ELR (cell line): ENCODE data around the gene IFNA21.
"Not testable (repeated sequence)": the region's sequence is repeated elsewhere in the genome, so short reads cannot be mapped to it uniquely, and the experiment has no call there.

Experiments used
- DNase-seq: peaks from one replicate; pipeline ENCODE4 v3.0.0-alpha.2; 2015; ENCODE audit warnings: low read depth

The IFNA21 gene

DNA sequence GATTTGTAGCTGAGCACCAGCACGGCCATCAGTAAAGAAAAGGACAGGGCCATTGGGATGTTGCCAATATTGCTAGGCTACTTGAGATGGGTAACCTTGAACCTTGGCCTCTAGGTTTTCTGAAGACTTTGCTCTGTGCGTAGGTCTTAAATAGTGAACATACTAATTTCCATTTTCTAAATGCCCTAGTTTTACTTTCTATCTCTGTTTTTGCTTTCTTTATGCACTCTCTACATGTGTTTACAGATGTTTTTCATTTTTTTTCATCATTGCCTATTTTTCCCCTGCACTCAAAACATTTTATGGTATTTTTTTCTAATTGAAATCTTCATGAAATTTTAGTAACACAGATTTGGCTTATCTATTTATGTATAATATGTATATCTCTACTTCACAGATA is at the start of gene IFNA21:
TSS of gene IFNA21 (minus strand) at position 101 of the 400 bp plus-strand sequence. CDS start at position 53, 48 bp downstream.
- not testable (repeated sequence) for DNase-seq

DNA sequence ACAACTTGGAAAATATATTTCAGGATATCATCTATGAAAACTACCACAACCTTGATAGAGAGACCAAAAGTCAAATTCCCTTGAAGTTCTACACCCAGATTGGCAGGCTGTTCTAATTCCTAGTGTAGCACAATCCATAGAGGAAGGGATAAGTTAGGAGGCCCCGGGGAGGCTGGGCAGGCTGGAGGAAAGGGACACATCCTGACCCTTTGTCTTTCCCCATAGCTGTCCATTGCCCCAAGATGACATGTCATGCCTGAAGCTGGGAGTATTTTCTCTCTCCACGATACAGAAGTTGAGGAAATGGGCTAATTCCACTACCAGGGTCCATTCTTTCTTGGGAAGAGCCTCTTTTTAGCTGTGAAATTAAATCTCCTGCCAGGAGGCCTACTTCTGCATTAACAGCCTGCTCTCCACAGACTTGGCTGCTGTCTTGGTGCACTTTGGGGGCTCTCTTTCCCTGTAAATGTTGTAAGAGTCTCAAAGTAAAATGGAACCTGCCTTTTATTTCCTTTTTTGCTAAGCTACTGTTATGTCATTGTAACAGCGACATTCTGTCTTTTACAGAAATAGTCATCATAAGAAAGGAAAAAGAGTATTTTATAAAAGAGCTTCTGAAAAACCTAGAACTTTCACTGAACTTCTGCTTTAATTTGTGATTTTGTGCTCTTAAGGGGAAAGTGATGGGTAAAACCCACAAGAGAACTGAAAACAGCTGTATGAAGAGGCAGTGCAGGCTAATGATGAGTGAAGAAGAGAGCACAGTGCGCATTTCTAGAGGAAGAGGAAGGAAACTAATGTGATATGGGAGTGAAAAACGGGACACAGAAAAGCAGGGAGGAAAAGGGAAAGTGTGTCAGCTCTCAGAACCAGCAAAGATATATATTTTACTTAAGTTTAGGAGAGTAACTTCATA is 47.2 kb upstream of the IFNA21 start:
- peak; percentile 20 for DNase-seq

DNA sequence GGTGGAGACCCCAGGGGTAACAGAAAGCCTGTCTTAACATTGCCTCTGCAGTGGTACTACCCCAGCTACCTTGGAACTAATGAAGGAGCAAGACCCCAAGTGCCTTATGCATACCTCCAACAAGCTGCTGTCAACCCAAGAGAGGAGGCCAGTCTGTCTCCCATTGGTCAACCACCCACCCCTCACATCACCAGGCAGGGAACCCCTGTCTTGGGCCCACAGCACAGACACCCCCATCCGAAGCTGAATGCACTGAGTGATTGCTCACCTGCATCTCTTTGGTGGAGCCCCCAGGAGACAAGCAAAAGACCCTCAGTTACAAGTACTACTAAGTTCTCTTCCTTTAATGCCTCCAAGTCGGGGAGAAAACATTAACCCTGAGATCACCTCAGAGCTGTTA is 45.7 kb upstream of the IFNA21 start:
- DNase-seq, result not testable (repeated sequence)

DNA sequence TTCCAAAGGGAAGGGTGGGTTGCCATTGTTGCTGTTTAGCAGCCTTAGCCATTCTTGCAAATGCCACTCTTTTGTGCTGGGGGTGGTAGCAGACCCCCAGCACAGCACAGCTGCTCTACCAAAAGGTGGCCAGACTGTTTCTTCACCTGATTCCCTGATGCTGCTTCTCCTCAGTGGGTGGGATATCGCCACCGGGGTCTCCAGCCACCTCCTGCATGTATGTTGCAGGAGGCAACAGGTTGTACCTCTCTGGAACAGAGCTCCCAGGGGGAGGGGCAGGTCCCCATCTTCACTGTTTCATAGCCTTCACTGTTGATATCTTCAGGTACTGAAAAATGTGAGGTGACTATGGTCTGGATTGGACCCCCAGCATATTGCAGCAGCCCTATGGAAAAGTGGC is 44.3 kb upstream of the IFNA21 start:
- not testable (repeated sequence) for DNase-seq

DNA sequence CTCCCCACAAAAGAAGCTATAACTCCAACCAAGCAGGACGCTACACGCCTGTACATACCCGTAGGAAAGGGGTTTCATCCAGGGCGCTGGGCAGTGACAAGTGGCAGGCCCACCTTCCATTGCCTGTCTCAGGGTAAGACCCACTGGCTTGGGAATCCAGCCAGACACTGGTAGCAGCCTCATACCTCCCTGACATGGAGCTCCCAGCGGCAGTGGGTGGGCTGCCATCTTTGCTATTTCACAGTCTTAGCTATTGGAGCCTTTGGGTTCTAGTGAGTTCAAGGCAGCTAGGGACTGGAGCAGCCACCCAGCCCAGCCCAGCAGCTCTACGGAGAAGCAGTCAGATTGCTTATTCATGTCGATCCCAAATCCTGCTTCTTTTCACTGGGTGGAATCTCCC is 43.9 kb upstream of the IFNA21 start:
- DNase-seq, result no peak

DNA sequence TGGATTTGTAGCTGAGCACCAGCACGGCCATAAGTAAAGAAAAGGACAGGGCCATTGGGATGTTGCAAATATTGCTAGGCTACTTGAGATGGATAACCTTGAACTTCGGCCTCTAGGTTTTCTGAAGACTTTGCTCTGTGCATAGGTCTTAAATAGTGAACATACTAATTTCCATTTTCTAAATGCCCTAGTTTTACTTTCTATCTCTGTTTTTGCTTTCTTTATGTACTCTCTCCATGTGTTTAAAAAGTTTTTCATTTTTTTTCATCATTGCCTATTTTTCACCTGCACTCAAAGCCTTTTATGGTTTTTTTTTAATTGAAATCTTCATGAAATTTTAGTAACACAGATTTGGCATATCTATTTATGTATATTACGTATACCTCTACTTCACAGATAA is 40.6 kb upstream of the IFNA21 start, which contains the start of gene IFNA10:
TSS of gene IFNA10 (minus strand) at position 101 of the 400 bp plus-strand sequence. CDS start at position 55, 46 bp downstream.
- not testable (repeated sequence) for DNase-seq

DNA sequence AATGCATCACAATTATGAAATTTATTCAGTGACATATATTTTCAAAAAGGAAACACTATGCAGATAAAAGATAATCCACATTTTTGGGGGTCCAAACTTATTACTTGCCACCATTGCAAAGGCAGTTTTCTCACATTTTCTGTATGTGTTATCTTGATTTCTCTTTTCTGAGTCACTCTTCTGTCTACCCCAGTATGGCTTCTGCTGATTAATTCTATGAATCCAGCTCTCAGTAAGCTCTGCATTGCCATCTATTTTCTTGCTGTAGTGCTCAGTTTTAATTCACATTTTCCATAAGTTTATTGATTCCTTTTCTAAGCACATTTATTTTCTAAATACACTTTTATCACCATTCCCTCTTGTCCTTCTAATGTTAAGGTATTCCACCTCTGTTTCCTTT is 38.7 kb upstream of the IFNA21 start:
- DNase-seq, result no peak

DNA sequence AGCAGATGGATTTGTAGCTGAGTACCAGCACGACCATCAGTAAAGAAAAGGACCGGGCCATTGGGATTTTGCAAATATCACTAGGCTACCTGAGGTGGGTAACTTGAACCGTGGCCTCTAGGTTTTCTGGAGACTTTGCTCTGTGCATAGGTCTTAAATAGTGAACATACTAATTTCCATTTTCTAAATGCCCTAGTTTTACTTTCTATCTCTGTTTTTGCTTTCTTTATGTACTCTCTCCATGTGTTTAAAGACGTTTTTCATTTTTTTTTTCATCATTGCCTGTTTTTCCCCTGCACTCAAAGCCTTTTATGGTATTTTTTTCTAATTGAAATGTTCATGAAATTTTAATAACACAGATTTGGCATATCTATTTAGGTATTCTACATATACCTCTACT is 35.6 kb upstream of the IFNA21 start, which contains the start of gene IFNA7:
TSS of gene IFNA7 (minus strand) at position 101 of the 400 bp plus-strand sequence. CDS start at position 61, 40 bp downstream.
- not testable (repeated sequence) for DNase-seq

DNA sequence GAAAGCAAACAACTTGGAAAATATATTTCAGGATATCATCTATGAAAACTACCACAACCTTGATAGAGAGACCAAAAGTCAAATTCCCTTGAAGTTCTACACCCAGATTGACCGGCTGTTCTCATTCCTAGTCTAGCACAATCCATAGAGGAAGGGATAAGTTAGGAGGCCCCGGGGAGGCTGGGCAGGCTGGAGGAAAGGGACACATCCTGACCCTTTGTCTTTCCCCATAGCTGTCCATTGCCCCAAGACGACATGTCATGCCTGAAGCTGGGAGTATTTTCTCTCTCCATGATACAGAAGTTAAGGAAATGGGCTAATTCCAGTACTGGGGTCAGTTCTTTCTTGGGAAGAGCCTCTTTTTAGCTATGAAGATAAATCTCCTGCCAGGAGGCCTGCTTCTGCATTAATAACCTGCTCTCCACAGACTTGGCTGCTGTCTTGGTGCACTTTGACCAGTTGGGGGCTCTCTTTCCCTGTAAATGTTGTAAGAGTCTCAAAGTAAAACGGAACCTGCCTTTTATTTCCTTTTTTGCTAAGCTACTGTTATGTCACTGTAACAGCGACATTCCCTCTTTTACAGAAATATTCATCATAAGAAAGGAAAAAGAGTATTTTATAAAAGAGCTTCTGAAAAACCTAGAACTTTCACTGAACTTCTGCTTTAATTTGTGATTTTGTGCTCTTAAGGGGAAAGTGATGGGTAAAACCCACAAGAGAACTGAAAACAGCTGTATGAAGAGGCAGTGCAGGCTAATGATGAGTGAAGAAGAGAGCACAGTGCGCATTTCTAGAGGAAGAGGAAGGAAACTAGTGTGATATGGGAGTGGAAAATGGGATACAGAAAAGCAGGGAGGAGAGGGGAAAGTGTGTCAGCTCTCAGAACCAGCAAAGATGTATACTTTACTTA is 28.7 kb upstream of the IFNA21 start:
- DNase-seq, result peak; percentile 38

DNA sequence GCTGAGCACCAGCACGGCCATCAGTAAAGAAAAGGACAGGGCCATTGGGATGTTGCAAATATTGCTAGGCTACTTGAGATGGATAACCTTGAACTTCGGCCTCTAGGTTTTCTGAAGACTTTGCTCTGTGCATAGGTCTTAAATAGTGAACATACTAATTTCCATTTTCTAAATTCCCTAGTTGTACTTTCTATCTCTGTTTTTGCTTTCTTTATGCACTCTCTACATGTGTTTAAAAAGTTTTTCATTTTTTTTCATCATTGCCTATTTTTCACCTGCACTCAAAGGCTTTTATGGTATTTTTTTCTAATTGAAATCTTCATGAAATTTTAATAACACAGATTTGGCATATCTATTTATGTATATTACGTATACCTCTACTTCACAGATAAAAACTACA is 21.0 kb upstream of the IFNA21 start, which contains the start of gene IFNA4:
TSS of gene IFNA4 (minus strand) at position 101 of the 400 bp plus-strand sequence. CDS start at position 45, 56 bp downstream.
- DNase-seq, result not testable (repeated sequence)

DNA sequence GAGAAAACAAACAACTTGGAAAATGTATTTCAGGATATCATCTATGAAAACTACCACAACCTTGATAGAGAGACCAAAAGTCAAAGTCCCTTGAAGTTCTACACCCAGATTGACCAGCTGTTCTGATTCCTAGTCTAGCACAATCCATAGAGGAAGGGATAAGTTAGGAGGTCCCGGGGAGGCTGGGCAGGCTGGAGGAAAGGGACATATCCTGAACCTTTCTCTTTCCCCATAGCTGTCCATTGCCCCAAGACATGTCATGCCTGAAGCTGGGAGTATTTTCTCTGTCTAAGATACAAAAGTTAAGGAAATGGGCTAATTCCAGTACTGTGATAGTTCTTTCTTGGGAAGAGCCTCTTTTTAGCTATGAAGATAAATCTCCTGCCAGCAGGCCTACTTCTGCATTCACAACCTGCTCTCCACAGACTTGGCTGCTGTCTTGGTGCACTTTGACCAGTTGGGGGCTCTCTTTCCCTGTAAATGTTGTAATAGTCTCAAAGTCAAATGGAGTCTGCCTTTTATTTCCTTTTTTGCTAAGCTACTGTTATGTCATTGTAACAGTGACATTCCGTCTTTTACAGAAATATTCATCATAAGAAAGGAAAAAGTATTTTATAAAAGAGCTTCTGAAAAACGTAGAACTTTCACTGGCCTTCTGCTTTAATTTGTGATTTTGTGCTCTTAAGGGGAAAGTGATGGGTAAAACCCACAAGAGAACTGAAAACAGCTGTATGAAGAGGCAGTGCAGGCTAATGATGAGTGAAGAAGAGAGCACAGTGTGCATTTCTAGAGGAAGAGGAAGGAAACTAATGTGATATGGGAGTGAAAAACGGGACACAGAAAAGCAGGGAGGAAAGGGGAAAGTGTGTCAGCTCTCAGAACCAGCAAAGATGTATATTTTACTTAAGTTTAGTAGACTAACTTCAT is 16.6 kb upstream of the IFNA21 start:
- peak; percentile 29 for DNase-seq

DNA sequence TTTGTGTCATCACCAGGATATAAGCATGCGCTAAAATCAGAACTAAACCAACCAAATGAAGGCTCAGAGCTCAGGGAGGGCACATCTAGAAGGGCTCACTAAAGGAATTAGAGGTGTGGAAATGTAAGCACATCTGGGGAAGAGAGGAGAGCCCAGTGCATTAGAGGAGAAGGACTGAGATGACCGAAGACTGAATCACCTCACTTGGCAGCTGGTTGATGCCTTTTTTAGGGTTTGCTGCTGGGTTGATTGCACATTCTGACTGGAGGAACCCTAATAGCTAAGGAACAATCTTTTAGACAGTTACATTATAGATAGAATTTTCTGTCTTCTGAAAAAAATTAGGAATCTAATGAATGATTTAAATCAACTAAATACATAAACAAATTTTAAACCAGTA is 8.2 kb upstream of the IFNA21 start:
- DNase-seq, result peak; percentile 10

DNA sequence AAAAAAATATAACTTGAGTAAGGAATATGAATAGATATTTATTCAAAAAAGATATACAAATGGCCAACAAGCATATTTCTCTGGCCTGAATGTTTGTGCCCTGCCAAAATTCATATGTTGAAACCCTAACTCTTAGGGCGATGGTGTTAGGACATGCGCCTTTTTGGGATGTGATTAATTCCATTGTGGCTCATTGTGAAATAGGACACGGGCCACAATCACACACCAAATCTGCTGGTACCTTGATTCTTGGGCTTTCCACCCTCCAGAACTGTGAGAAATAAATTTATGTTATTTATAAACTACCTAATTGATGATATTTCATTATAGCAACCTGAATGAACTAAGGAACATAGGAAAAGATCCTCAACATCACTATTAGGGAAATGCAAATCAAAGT is 5.7 kb upstream of the IFNA21 start:
- no peak for DNase-seq

DNA sequence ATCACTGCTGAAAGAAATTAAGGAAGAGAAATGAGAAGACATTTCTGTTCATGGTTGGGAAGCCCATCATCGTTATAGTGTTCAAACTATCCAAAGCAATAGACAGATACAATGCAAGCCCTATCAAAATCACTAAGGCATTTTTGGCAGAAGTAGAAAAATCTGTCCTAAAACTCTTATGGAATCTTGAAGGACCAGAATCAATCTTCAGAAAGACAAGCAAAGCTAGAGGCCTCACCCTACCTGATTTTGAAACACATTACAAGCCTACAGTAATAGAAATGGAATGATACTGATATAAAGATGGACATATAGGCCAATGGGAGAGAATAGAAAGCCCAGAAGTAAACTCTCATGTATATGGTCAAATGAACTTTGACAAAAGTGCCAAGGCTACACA is 4.9 kb upstream of the IFNA21 start:
- no peak for DNase-seq

DNA sequence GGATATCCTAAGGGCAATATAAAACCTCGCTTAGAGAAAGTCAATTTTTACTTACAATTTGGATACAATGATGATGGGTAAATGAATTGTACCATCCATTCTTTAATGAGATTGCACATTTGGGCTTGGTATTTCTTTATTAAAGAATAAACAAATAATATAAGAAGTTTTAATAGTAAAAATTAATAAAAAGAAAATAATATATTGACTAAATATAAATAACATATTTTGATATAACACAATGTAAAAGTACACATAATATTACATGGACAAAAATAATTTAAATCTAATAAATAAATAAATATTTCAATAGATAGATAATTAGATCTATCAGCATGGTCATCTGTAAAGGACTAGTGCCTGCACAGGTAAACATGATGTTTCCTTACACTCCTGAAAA is 944 bp downstream of the IFNA21 start:
- no peak for DNase-seq

DNA sequence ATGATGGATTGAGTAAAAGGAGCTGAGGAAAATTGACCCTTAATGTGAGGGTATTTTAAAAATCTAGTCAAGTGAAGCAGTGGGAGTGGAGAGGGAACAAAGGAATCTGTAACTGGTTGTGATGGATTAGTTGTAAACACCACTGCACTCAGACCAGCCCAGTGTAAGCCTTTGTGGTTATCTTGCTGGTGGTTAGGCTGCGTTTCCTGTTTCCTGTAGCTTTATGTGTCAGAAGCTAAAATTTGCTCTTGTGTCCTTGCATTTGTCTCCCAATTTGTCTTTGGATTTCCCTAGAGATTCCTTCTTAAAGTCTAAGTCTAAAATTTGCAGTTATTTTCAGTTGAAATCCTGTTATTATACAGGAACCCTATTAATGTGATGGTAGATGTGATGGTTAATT is 6.3 kb downstream of the IFNA21 start:
- DNase-seq, result peak; percentile 50

DNA sequence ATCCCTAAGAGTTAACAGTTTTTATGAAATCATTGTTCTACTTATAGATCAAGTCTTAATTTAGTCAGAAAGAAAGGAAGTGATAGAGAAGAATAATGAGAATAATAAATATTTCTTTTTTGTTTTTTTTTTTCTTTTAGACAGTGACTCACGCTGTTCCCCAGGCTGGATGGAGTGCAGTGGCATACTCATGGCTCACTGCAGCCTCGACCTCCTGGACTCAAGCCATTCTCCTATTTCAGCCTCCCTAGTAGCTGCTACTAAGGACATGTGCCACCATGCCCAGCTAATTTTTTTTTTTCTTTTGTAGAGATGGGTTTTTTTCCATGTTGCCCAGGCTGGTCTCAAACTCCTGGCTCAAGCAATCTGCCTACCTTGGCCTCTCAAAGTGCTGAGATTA is 11.0 kb downstream of the IFNA21 start:
- DNase-seq, result peak; percentile 34

DNA sequence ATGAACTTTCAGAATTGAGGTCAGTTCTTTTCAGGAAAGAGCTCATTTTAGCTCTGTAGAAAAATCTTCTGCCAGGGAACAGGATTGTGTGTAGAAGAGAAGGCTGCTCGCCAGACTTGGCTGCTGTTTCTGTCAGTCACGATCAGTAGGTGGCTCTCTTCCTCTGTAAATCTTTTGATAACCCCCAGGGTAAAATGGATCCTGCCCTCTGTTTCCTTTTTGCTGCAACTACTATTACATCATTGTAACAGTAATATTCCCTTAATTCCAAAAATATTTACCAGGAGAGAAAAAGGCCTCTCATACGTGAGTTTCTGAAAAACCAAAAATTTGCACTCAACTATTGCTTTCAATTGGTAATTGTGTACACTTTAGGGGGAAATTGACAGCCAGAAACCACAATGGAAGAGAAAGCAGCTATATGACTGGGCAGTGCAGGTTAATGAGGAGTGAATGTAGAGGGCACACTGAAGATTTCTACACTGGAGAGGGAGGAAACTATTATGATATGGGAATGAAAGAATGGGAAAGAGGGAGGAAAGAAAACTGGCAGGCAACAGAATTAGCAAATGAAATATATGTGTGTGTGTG is 12.3 kb downstream of the IFNA21 start:
- peak; percentile 50 for DNase-seq

DNA sequence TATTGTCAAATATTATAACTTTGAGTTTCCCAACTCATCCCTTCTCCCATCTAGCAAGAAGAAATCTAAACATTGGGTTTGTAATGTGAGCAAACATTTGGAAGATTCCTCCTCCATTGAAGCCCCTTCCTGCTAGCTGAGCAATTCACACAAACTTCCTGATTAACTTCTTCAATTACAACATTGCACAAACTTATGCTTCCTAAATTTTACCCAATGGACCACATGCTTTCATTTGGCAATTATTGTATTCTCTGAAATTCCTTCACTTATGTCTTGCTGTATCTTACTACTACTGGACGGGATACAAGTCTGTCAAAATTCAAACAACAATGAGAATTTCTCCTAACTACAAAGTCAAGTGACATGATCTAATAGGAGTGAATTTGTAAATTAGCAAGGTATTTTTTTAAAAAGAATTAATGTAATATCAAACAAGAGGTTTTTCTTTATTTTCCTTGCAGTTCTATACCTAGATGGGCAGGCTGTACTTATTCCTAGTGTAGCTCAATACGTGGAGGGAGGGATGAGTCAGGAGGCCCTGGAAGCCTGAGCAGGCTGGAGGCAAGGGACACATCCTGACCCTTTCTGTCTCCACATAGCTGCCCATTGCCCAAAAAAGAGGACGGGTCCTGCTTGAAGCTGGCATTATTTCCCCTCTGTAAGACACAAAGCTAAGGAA is 13.0 kb downstream of the IFNA21 start:
- peak; percentile 56 for DNase-seq

DNA sequence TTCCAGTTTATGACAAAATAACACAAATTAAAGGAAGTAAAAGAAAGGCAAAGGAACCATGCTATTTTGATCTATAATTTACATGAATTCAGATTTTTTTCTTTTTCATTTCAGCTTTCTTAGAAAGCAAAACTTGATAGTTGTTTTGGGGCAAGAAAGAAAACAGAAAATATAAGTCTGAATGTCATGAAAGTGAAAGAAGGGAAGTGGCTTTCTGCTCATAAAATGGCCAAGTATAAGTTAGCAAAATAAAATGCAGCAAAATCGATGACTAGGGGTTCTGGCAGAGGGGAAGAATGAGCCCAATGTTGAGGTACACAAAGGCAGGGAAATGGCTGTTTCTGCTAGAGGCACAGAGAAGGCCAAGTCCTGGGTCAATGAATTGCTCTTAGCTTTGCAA is 21.9 kb downstream of the IFNA21 start:
- DNase-seq, result no peak
